OCI-LY7 (cell line): ENCODE results near the gene SPINK8. TPM values are rescaled to one million over a fixed set of nuclear protein-coding genes. Genes with fewer than 3 reads are reported as not detected.

Experiments
- BruUV-seq: library from RNA; stranded (reverse); fragments of 400-500 nt; replicated peaks from 2 replicates; lab custom pipeline; 2021; lab: Mats Ljungman, UMichigan
- CTCF ChIA-PET: fragments of 300-600 bp; sonication (Branson Sonifier 250); formaldehyde crosslinking; loops from one replicate; lab custom pipeline; 2022; ENCODE audit warnings: antibody characterized with exemption; ENCODE audit not compliant: unreplicated experiment; lab: Charles Lee
- POLR2A ChIA-PET: fragments of 300-600 bp; sonication (Branson Sonifier 250); formaldehyde crosslinking; loops from one replicate; lab custom pipeline; 2022; ENCODE audit warnings: antibody characterized with exemption; lab: Charles Lee
- DNase-seq: peaks from one replicate; pipeline ENCODE4 v3.0.0-alpha.2; 2015; ENCODE audit warnings: low spot score
- H2AFZ ChIP-seq: fragments of 200-600 bp; sonication (generic), shearing (Covaris generic); 2 replicates; pipeline ENCODE4 v1.6.1; 2014; ENCODE audit warnings: mild to moderate bottlenecking, antibody characterized with exemption, low read length, moderate library complexity
- H3K27ac ChIP-seq: fragments of 200-600 bp; sonication (generic); 2 replicates; pipeline ENCODE4 v1.5.1; 2014; ENCODE audit warnings: mixed run types, low read depth, mild to moderate bottlenecking, moderate library complexity, low read length, inconsistent platforms; ENCODE audit not compliant: poor library complexity, severe bottlenecking
- H3K36me3 ChIP-seq: fragments of 200-600 bp; sonication (generic); 2 replicates; pipeline ENCODE4 v1.6.1; 2014; ENCODE audit warnings: mild to moderate bottlenecking, antibody characterized with exemption, low read length, moderate library complexity, mixed read lengths; ENCODE audit not compliant: insufficient read depth
- H3K4me1 ChIP-seq: fragments of 200-600 bp; sonication (generic); 2 replicates; pipeline ENCODE4 v1.5.1; 2014; ENCODE audit warnings: mild to moderate bottlenecking, low read length; ENCODE audit not compliant: insufficient read depth, poor library complexity, severe bottlenecking
- H3K4me2 ChIP-seq: fragments of 200-600 bp; sonication (generic); 2 replicates; pipeline ENCODE4 v1.6.1; 2014; ENCODE audit warnings: mild to moderate bottlenecking, low read length
- H3K4me3 ChIP-seq: fragments of 200-600 bp; sonication (generic); 2 replicates; pipeline ENCODE4 v1.5.1; 2014; ENCODE audit warnings: mild to moderate bottlenecking, low read depth, low read length; ENCODE audit not compliant: poor library complexity, severe bottlenecking
- H3K79me2 ChIP-seq: fragments of 200-600 bp; sonication (generic); 2 replicates; pipeline ENCODE4 v1.6.1; 2016; ENCODE audit warnings: low read depth, mild to moderate bottlenecking, low read length, moderate library complexity, mixed read lengths; ENCODE audit not compliant: insufficient read depth
- H3K9me2 ChIP-seq: fragments of 200-600 bp; sonication (generic); 2 replicates; pipeline ENCODE4 v1.6.1; 2016; ENCODE audit warnings: mild to moderate bottlenecking, low read length, mixed read lengths; ENCODE audit not compliant: insufficient read depth
- H3K9me3 ChIP-seq: fragments of 200-600 bp; sonication (generic); 2 replicates; pipeline ENCODE4 v1.6.1; 2014; ENCODE audit warnings: mild to moderate bottlenecking, mixed run types, low read length, mixed read lengths
- H4K20me1 ChIP-seq: fragments of 200-600 bp; sonication (generic); 2 replicates; pipeline ENCODE4 v1.6.1; 2014; ENCODE audit warnings: mild to moderate bottlenecking, antibody characterized with exemption, low read length, moderate library complexity, mixed read lengths; ENCODE audit not compliant: insufficient read depth
- EZH2phosphoT487 ChIP-seq: fragments of 200-600 bp; sonication (generic); IDR thresholded peaks from 2 replicates; pipeline ENCODE4 v1.6.1; 2018; ENCODE audit warnings: low read depth, borderline replicate concordance, mild to moderate bottlenecking, mixed run types, antibody characterized with exemption, low read length, moderate library complexity, mixed read lengths
- intact Hi-C: fragments of 100-400 bp; cut with micrococcal nuclease; formaldehyde crosslinking; loops from one replicate; pipeline ENCODE4 v1.10.0; 2022; ENCODE audit not compliant: unreplicated experiment
- total RNA-seq, 2 experiments: library from RNA; depleted of rRNA in 1 of 2; stranded (reverse); fragments of >200 nt in 1 of 2; shearing (Covaris generic) in 1 of 2; gene quantifications; 2 replicates each; pipeline ENCODE4 v1.2.3, GENCODE V29; 2014 to 2022
- TF ChIP-seq, protein P1 (sequence below): fragments of 200-600 bp; sonication (generic); conservative IDR thresholded peaks from 2 replicates; pipeline ENCODE4 v1.5.1; 2014; ENCODE audit warnings: mild to moderate bottlenecking, antibody characterized with exemption, low read length, moderate library complexity, mixed read lengths

SPINK8 gene
- total RNA-seq, 2 experiments from 2014 or later = not detected

DNA sequence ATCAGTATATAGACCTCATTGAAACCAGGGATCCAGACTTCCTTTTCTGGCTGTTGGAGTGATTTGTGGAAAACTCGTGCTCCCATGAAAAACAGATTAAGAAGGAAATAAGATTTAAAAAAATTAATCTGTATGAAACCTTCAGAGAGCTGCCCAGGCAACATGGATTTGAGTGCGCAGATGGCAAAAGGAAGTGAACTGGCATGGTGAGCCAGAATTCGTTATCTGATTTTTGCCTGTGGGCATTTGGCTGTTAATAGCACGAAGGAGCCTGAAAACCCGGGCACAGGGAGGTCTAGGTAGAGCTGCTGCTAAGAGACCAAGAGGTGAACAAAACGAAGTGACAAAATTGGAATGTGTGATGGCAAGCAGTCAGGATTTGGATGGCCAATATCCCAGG is 19.1 kb upstream of the SPINK8 start:
- H3K9me2 ChIP-seq = no peaks in the 10 kb centered on the region
- no peak overlapping the region for H3K4me3 ChIP-seq
- no peaks in the 10 kb centered on the region for H3K36me3 ChIP-seq
- H3K9me3 ChIP-seq = peaks cover under 1% of the 10 kb centered on the region
- intact Hi-C loops = no loop called here
- no peaks in the 10 kb centered on the region for H4K20me1 ChIP-seq
- H3K4me2 ChIP-seq = no peak overlapping the region
- no peaks in the 10 kb centered on the region for H3K4me1 ChIP-seq
- TF ChIP-seq, protein P1, sequence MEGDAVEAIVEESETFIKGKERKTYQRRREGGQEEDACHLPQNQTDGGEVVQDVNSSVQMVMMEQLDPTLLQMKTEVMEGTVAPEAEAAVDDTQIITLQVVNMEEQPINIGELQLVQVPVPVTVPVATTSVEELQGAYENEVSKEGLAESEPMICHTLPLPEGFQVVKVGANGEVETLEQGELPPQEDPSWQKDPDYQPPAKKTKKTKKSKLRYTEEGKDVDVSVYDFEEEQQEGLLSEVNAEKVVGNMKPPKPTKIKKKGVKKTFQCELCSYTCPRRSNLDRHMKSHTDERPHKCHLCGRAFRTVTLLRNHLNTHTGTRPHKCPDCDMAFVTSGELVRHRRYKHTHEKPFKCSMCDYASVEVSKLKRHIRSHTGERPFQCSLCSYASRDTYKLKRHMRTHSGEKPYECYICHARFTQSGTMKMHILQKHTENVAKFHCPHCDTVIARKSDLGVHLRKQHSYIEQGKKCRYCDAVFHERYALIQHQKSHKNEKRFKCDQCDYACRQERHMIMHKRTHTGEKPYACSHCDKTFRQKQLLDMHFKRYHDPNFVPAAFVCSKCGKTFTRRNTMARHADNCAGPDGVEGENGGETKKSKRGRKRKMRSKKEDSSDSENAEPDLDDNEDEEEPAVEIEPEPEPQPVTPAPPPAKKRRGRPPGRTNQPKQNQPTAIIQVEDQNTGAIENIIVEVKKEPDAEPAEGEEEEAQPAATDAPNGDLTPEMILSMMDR = no peak
- TF ChIP-seq EZH2phosphoT487 = no peak
- no peaks in the 10 kb centered on the region for H3K79me2 ChIP-seq
- ChIA-PET POLR2A (no interaction called here), CTCF (no interaction called here)
- no peak for DNase-seq
- no TSS peak for BruUV-seq
- H3K27ac ChIP-seq = no peak overlapping the region
- no peak overlapping the region for H2AFZ ChIP-seq

DNA sequence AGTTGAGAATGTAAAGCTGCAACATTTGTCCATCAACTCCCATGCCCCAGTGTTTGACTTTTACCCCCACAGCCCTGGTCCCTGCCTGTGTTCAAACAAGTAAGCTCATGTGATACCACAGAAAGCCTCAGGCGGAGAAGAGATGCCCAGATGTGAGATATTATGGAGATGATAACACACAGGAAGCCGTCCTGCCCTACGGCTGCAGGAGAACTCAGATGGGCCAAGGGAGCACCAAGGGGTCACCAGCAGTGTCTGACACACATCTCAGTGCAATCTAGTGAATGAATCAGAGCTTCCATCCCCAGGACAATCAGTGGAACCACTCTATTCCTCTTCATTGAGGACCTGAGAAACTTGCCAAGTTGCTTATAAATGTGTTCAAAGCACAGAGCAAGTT is 14.0 kb upstream of the SPINK8 start:
- BruUV-seq = no TSS peak
- TF ChIP-seq, protein P1 = no peak
- no peak for TF ChIP-seq EZH2phosphoT487
- Histone ChIP-seq H2AFZ (no peak overlapping the region), H3K9me2 (no peaks in the 10 kb centered on the region), H3K36me3 (no peaks in the 10 kb centered on the region), H3K4me3 (no peak overlapping the region), H3K27ac (no peak overlapping the region), H3K9me3 (no peaks in the 10 kb centered on the region), H3K79me2 (no peaks in the 10 kb centered on the region), H3K4me1 (no peaks in the 10 kb centered on the region), H3K4me2 (no peak overlapping the region), H4K20me1 (no peaks in the 10 kb centered on the region)
- no peak for DNase-seq
- ChIA-PET CTCF (interaction anchor here (0.9 kb wide), 1 partner anchor 89 kb away, joined by 3 read pairs; no protein-coding TSS in a partner anchor), POLR2A (interaction anchor here (0.5 kb wide), 1 partner anchor 473 kb away, joined by 3 read pairs; no protein-coding TSS in a partner anchor)
- intact Hi-C loops = no loop called here

- intact Hi-C loops = no loop called here
- ChIA-PET POLR2A (interaction anchor here (1.5 kb wide), 1 partner anchor 21 kb away, joined by 3 read pairs; no protein-coding TSS in a partner anchor), CTCF (no interaction called here)
- Histone ChIP-seq H2AFZ (no peak overlapping the region), H4K20me1 (no peaks in the 10 kb centered on the region), H3K4me1 (no peaks in the 10 kb centered on the region), H3K79me2 (no peaks in the 10 kb centered on the region), H3K27ac (no peak overlapping the region), H3K9me2 (no peaks in the 10 kb centered on the region), H3K9me3 (no peaks in the 10 kb centered on the region), H3K36me3 (no peaks in the 10 kb centered on the region), H3K4me3 (no peak overlapping the region), H3K4me2 (no peak overlapping the region)
- DNase-seq = no peak
- TF ChIP-seq EZH2phosphoT487 = no peak
- TF ChIP-seq, protein P1 = no peak
- no TSS peak for BruUV-seq
These were observed 12.6 kb upstream of the SPINK8 start for GRCh38 chr3:48345946-48346572.
